MCF 10A (cell line): ENCODE results near the gene SPRR2D. TPM values are rescaled to one million over a fixed set of nuclear protein-coding genes. Genes with fewer than 3 reads are reported as not detected.

Experiments used
- BruUV-seq: library from RNA; stranded (reverse); fragments of 400-500 nt; replicated peaks from 2 replicates; lab custom pipeline; 2021; lab: Mats Ljungman, UMichigan
- CTCF ChIA-PET: fragments of 300-600 bp; sonication (Branson Sonifier 250); formaldehyde crosslinking; extraction: SDS; loops from one replicate; lab custom pipeline; 2021; ENCODE audit warnings: antibody characterized with exemption, inconsistent platforms; lab: Yijun Ruan, JAX
- POLR2A ChIA-PET: fragments of 300-600, 350-650 bp; sonication (Branson Sonifier 250); formaldehyde crosslinking; extraction: SDS; loops from one replicate; lab custom pipeline; 2020; ENCODE audit warnings: antibody characterized with exemption, inconsistent platforms; lab: Yijun Ruan, JAX
- DNase-seq: peaks from one replicate; pipeline ENCODE4 v3.0.0-alpha.2; 2018; ENCODE audit not compliant: unreplicated experiment
- H3K27ac Mint-ChIP-seq: one replicate; pipeline ENCODE4 v1.8.0; 2022; ENCODE audit warnings: mild to moderate bottlenecking, low read depth, mixed read lengths; ENCODE audit not compliant: unreplicated experiment
- H3K27me3 Mint-ChIP-seq: one replicate; pipeline ENCODE4 v1.8.0; 2022; ENCODE audit warnings: mixed read lengths; ENCODE audit not compliant: insufficient read depth, unreplicated experiment
- H3K36me3 Mint-ChIP-seq: one replicate; pipeline ENCODE4 v1.8.0; 2022; ENCODE audit warnings: mild to moderate bottlenecking, moderate library complexity, mixed read lengths; ENCODE audit not compliant: insufficient read depth, unreplicated experiment
- H3K4me1 Mint-ChIP-seq: one replicate; pipeline ENCODE4 v1.8.0; 2022; ENCODE audit warnings: mixed read lengths; ENCODE audit not compliant: insufficient read depth, unreplicated experiment
- H3K4me3 Mint-ChIP-seq: one replicate; pipeline ENCODE4 v1.8.0; 2022; ENCODE audit warnings: mild to moderate bottlenecking, moderate library complexity, mixed read lengths; ENCODE audit not compliant: unreplicated experiment
- H3K9me3 Mint-ChIP-seq: one replicate; pipeline ENCODE4 v1.8.0; 2022; ENCODE audit warnings: mixed read lengths; ENCODE audit not compliant: unreplicated experiment
- intact Hi-C: fragments of 100-400 bp; cut with micrococcal nuclease; formaldehyde crosslinking; loops from 2 replicates; pipeline ENCODE4 v1.14.1; 2022
- total RNA-seq: library from RNA; stranded (reverse); gene quantifications from 2 replicates; pipeline ENCODE4 v1.2.3, GENCODE V29; 2022
- TF ChIP-seq, protein P1 (sequence below): fragments of 200-600 bp; IDR thresholded peaks from one replicate; pipeline ENCODE4 v1.8.0; 2022; ENCODE audit warnings: antibody characterized with exemption, mild to moderate bottlenecking; ENCODE audit not compliant: unreplicated experiment

SPRR2D gene
- total RNA-seq, 1 experiment from 2014 or later = 430 TPM

DNA sequence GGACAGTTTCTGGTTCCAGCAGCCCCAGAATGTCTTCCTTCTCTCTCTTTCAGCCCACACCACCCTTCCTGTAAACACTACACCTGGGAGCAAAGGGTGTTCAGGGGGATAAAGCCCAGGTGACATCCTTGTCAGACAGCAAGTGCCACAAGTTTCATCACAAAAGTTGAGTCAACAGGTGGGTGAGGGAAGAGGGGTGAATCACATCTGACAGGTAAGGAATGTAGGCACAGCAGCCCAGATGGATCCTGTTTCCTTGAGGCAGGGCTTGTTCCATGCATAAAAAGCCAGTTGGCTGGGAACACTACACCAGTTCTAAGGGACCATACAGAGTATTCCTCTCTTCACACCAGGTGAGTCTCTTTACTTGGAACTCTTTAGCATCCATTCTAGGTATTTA, 10.0 kb downstream of the SPRR2D start, which contains the start of gene SPRR1B:
Gene SPRR1B, plus strand, starts transcription at position 309 of the 400 bp plus-strand sequence. CDS start 1,143 bp downstream, outside the sequence.
- Mint-ChIP-seq H3K27ac (no peak within 1 kb of the TSS), H3K27me3 (no peaks in the 10 kb centered on the region), H3K9me3 (no peaks in the 10 kb centered on the region), H3K36me3 (no peaks in the 10 kb centered on the region), H3K4me3 (no peak within 1 kb of the TSS), H3K4me1 (peaks cover 12% of the 10 kb centered on the region)
- TF ChIP-seq, protein P1, sequence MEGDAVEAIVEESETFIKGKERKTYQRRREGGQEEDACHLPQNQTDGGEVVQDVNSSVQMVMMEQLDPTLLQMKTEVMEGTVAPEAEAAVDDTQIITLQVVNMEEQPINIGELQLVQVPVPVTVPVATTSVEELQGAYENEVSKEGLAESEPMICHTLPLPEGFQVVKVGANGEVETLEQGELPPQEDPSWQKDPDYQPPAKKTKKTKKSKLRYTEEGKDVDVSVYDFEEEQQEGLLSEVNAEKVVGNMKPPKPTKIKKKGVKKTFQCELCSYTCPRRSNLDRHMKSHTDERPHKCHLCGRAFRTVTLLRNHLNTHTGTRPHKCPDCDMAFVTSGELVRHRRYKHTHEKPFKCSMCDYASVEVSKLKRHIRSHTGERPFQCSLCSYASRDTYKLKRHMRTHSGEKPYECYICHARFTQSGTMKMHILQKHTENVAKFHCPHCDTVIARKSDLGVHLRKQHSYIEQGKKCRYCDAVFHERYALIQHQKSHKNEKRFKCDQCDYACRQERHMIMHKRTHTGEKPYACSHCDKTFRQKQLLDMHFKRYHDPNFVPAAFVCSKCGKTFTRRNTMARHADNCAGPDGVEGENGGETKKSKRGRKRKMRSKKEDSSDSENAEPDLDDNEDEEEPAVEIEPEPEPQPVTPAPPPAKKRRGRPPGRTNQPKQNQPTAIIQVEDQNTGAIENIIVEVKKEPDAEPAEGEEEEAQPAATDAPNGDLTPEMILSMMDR = no peak
- intact Hi-C loops = loop anchor here (5.0 to 10.0 kb wide), 3 partner anchors 79 to 376 kb away; no protein-coding TSS in a partner anchor
- peak; percentile 64 for DNase-seq
- POLR2A ChIA-PET = interaction anchor here (0.9 to 1.6 kb wide), 4 partner anchors 78 to 122 kb away, joined by 3 to 6 read pairs (median 3); partner anchors contain the start of gene IVL
- BruUV-seq = no TSS peak
- CTCF ChIA-PET = interaction anchor here (0.7 to 6.6 kb wide), 5 partner anchors 95 to 383 kb away, joined by 3 to 67 read pairs (median 4); no protein-coding TSS in a partner anchor

GRCh38 chr1:153028766-153029165, 12.2 kb downstream of the SPRR2D start:
- H3K9me3 Mint-ChIP-seq = no peaks in the 10 kb centered on the region
- H3K4me3 Mint-ChIP-seq = no peak overlapping the region
- peaks cover 12% of the 10 kb centered on the region for H3K4me1 Mint-ChIP-seq
- CTCF ChIA-PET = interaction anchor here (0.7 to 5.9 kb wide), 6 partner anchors 103 to 195 kb away, joined by 3 to 67 read pairs (median 4); no protein-coding TSS in a partner anchor
- H3K36me3 Mint-ChIP-seq = no peaks in the 10 kb centered on the region
- no peak overlapping the region for H3K27ac Mint-ChIP-seq
- no peaks in the 10 kb centered on the region for H3K27me3 Mint-ChIP-seq
- BruUV-seq = no TSS peak
- TF ChIP-seq, protein P1 = no peak
- intact Hi-C loops = no loop called here
- POLR2A ChIA-PET = interaction anchor here (0.7 kb wide), 1 partner anchor 96 kb away, joined by 3 read pairs; no protein-coding TSS in a partner anchor
- no peak for DNase-seq

GRCh38 chr1:153025797-153026196, 15.1 kb downstream of the SPRR2D start:
- no peak overlapping the region for H3K4me3 Mint-ChIP-seq
- DNase-seq = no peak
- H3K9me3 Mint-ChIP-seq = no peaks in the 10 kb centered on the region
- no peaks in the 10 kb centered on the region for H3K36me3 Mint-ChIP-seq
- H3K27ac Mint-ChIP-seq = no peak overlapping the region
- no peaks in the 10 kb centered on the region for H3K4me1 Mint-ChIP-seq
- intact Hi-C loops = no loop called here
- no TSS peak for BruUV-seq
- no peaks in the 10 kb centered on the region for H3K27me3 Mint-ChIP-seq
- POLR2A ChIA-PET = interaction anchor here (1.0 to 1.1 kb wide), 2 partner anchors 12 to 96 kb away, joined by 3 read pairs; no protein-coding TSS in a partner anchor
- CTCF ChIA-PET = interaction anchor here (0.7 to 2.4 kb wide), 5 partner anchors 100 to 372 kb away, joined by 3 to 11 read pairs (median 4); no protein-coding TSS in a partner anchor
- TF ChIP-seq, protein P1 = no peak

DNA sequence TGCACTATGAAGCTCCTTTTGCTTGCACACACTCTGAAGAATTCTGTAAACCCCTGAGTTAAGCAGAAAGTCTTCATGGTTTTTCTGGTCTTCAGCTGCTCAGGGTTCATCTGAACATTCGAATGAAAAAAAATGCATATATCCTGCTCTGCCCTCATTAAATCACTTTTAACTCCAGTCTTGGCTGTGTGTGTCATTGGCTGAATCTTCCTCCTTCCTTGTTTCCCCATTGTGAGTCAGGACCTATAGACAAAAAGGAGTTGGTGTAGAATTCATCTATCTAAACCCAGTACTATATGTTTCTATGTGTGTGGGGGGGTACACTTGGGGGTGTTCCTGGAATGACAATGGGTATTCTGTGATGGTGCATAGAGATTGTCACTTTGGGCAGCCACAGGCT, 16.5 kb downstream of the SPRR2D start:
- TF ChIP-seq, protein P1 = no peak
- BruUV-seq = no TSS peak
- no peaks in the 10 kb centered on the region for H3K36me3 Mint-ChIP-seq
- no peak overlapping the region for H3K4me3 Mint-ChIP-seq
- DNase-seq = no peak
- H3K9me3 Mint-ChIP-seq = no peaks in the 10 kb centered on the region
- CTCF ChIA-PET = interaction anchor here (1.2 to 1.4 kb wide), 2 partner anchors 8 to 168 kb away, joined by 3 read pairs; no protein-coding TSS in a partner anchor
- no peaks in the 10 kb centered on the region for H3K27me3 Mint-ChIP-seq
- intact Hi-C loops = no loop called here
- no peak overlapping the region for H3K27ac Mint-ChIP-seq
- POLR2A ChIA-PET = no interaction called here
- no peaks in the 10 kb centered on the region for H3K4me1 Mint-ChIP-seq
